Activated CD4-positive, alpha-beta T cell treated with anti-CD3 and anti-CD28 coated beads, Interleukin-2, amount 50 U/mL, for 24 hours (primary cell): Measurements from ENCODE around the gene PRDX4.
A peak's percentile ranks its signal among the peaks of the same experiment; 100 is the strongest.
"Not testable (repeated sequence)": the region's sequence is repeated elsewhere in the genome, so short reads cannot be mapped to it uniquely, and the experiment has no call there.

Experiments
- DNase-seq, 2 donors: peaks; one replicate each; pipeline ENCODE4 v3.0.0-alpha.2; 2020; ENCODE audit warnings: low read depth in 1 of 2, low spot score in 1 of 2

The PRDX4 gene

DNA sequence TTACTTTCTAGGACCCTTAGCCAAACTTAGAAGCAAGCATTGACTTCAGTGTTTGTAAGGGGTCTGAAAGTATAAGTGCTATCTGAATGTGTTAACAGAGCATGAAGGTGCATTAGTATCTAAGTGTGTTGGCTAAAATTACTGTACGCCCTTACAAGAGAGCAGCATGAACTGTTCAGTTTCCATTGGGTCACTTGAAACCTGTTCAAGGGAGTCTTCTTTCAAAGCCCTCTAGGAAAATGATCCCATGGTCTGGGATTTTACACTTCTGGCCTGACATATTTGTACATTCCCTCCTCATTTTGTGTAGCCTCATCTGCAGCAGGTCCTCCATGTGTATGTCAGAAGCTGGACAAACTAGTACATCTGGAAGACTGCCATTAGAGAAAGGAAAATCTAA is 3.2 kb downstream of the PRDX4 start:
- DNase-seq: no peak

DNA sequence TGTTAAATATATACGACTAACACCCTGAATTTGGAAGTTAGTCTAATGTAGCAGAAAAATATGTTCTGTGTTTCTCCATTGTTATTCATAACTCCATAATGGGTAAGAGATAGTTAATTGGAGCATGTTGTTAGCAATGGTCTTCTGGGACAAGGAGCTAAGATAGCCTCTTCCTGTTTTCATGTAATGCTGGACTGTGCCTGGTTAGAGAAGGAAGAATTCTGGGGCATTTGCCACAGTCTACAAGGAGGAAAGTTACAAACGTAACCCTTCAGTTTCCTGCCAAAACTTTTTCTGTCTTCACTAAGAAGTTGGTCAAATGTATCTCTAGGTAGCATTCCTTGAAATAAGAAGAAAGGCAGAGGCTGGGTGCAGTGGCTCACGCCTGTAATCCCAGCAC is 5.8 kb downstream of the PRDX4 start:
- DNase-seq: no peak

DNA sequence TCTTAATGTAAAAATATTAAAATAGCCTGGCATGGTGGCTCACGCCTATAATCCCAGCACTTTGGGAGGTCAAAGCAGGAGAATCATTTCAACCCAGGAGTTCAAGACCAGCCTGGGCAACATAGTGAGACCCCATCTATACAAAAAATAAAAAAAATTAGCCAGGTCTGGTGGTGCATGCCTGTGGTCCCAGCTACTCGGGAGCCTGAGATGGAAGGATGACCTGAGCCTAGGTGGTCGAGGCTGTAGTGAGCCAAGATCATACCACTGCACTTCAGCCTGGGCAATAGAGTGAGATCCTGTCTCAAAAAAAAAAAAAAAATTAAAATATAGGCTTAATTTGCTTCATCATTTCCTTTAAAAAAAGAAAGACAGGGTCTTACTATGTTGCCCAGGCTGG is 9.2 kb downstream of the PRDX4 start:
- not testable (repeated sequence) for DNase-seq

DNA sequence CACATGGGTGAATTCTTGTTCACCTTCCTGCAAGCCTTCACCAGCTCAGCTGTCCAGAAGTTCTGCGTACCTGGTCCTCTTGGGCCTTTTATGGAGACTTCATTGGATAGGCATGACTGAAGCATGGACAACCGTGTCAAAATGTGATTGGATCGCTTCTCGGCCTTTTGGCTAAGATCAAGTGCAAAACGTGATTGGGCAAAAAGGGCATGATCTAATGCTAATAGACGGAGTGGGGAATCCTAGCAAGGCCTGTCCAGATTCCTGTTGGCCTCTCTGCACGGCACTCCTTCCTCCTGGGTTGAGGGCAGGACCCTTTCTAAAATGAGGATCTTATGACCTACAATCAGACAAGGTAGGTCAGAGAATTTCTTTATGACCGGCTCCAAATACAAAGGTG is 24.9 kb downstream of the PRDX4 start:
- DNase-seq: no peak

DNA sequence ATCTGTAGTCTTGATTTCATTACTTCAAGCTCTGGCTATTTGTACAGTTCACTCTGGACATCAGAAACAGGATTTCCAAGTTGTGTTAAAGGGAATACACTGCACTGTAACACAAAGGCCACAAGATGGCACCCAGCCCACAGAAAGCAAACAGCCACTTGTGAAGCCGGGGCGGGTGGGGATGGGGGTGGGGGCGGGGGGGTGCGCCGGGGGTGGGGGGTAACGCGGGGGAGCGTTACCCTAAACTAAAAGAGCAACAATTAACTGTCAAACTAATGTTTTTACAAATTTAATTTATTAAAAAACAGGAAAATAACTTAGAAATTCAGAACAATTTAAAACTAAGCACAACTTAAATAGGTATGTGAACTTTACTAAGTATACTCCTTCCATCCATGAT is 27.3 kb downstream of the PRDX4 start:
- DNase-seq: peak in 1 of 2 donors; percentile 11

DNA sequence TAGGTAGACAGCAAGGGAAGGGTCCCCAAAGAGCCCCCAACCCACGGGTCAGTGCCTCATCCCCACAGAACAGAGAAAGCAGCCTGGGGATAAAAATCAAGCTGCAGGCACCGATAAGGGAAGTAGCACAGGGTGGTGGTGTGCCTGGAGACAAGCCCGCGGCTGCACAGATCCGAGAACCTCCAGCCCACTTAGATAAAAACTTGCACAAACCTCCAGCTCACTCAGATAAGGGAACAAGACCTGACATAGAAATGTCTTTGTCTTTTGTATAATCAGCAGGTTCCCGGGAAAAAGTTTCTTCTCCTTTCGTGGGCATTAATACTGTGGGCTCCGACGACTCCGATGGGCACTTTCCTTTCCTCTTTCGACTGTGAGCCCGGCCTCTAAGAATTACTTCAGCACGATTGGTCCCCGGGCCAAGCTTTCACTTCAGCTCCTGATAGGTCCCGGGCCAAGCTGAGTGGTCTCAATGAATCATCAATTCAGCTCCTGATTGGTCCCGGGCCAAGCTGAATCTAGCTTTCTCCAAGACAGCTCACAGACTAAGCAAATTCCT is 32.4 kb downstream of the PRDX4 start:
- DNase-seq: no peak

DNA sequence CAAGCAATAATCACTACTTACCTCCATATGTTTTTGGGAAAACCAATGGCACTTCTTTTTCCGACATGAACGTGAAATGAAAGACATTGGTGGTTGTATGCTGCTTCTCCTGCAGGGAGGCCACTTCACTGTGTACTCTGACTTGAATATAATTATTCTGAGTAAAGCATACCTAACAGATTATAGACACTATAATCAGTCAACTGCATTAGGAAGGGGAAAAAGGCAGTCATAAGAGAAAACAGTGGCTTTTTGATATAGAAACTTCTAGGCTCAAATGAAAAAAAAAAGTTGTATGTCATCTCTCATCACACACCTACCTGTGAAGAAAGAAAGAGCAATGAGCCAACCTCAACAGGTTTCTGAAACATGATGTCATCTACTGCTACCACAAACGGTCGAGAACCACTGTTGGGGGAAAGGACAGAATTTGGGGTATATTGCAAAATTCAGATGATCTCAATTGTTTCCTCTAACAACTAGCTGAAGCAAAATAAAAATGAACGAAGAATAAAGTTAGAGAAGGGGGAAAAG is 37.4 kb downstream of the PRDX4 start:
- no peak for DNase-seq

DNA sequence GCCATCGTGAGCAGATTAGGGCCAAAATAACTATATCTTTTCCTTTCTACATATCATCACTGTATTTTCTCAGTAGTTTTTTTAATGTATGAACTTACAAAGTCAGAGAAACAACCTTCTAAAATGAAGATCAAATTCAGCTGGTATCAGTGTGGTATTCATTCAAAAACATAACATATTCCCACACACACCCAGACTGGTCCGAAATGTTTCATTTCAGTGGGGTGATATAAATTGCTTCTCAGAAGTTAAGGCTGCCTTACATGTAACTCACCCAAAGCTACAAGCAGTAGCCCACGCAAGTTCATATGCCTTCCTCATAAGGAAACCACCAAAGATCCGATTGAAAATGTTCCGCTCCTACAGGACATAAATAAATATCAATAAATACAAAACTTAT is 37.9 kb downstream of the PRDX4 start:
- DNase-seq: no peak

DNA sequence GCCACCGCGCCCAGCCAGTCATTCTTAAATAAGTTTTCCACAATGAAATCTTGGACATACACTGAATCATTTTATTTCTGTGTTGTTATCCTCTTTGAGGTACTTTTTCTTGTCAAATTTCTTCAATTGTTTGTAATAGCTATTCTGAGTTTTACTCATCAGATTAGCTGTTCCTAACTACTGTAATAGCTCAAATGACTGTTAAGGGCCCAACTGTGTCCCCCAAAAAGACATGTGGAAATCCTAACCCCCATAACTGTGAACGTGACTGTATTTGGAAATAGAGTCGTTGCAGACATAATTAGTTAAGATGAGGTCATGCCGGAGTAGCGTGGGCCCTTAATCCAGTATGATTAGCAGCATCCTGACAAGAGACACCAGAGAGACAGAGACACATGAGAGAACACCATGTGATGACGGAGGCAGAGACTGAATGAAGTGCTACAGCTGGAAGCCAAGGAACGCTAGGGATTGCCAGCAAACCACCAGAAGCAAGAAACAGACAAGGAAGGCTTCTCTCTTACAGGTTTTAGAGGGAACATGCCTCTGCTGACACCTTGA is 52.9 kb downstream of the PRDX4 start:
- no peak for DNase-seq

DNA sequence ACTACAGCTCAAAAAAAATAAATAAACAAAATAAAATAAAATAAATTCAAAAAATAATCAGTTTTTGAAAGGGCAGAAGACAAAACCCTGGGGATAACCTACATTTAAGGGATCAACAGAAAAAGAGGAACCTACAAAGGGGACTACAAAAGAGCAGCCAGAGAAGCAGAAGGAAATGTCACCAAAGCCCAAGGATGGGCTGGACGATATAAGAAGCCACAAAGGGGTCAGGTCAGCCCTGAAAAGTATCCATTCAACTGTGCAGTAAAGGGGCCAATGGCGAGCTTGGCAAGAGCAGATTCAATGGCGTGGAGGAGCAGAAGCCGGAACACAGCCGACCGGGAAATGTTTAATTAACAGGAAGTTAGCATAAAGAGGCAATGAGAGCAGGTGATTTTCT is 58.9 kb downstream of the PRDX4 start:
- no peak for DNase-seq

DNA sequence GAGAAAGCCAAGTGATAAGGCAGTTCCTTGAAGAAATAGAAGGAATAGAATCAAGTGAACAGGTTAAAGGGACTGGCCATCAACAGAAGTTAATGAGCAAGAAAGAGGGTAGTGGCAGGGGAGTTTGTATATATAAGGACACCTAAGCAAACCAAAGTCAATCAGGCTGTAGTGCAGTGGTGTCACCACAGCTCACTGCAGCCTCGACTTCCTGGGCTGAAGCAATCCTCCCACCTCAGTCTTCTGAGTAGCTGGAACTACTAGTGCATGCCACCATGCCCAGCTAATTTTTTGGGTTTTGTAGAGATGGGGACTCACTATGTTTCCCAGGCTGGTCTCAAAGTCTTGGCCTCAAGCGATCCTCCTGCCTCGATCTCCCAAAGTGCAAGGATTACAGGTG is 59.9 kb downstream of the PRDX4 start:
- DNase-seq: no peak

DNA sequence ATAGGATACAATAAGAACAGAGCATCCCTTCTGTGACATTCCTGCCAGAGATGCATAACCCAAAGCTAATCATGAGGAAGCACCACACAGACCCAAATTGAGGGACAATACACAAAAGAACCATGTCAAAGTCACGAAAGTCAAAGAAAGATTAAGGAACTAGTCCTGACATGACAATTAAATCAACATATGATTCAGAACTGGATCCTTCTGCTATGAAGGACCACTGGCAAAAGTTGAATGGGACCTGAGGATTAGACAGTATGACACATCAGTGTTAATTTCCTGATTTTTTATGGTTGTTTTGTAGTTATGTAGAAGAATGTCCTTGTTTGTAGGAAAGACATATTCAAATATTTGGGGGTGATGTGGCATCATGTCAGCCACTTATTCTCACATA is 61.9 kb downstream of the PRDX4 start:
- DNase-seq: no peak

DNA sequence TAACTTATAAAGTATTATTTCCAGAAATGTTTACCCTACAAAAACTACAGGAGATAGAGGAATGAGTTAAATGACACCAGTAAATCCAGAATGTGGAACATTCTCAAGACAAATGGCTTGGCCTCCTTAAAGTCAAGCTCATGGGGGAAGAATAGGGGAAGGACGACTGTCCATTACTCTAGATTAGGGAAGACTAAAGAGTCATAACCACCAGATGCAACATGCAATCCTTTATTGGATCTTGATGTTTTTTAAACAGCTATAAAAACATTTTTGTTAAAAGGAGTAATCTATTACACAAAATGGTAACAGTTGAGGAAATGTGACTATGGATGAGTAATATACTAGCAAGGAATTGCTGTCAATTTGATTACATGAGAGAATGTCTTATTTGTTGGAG is 64.7 kb downstream of the PRDX4 start:
- DNase-seq: no peak

DNA sequence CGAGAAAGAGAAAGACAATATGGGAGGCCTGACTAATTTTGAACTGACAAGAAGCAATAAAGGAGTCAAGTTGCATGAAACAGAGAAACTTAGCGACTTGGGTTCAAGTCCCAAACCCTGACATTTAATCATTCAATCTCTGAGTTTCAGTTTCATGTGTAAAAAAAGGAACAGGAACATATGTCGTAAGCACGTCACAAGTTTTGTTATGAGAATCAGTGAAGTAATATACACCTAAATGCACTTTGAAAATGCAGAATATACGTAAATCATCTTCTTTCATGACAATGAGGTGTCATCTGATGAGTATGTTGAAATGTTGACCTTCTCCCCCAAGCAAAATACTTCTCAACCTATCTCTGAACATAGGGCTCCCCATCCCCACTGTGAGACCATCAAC is 65.4 kb downstream of the PRDX4 start:
- DNase-seq: peak in 1 of 2 donors; percentile 2
